H1 (cell line): ENCODE results near the gene TIMM29. TPM values are rescaled to one million over a fixed set of nuclear protein-coding genes. Genes with fewer than 3 reads are reported as not detected.
A peak's percentile ranks its signal among the peaks of the same experiment; 100 is the strongest.

Experiments
- CTCF ChIA-PET: fragments of 300-600 bp; sonication (Branson Sonifier 250); formaldehyde crosslinking; loops from one replicate; lab custom pipeline; 2021; ENCODE audit not compliant: partially characterized antibody; lab: Charles Lee
- POLR2A ChIA-PET: fragments of 300-600 bp; sonication (Branson Sonifier 250); formaldehyde crosslinking; loops from one replicate; lab custom pipeline; 2021; ENCODE audit warnings: inconsistent platforms; ENCODE audit not compliant: partially characterized antibody; lab: Charles Lee
- DNase-seq, 2 experiments: peaks; one replicate each; pipeline versions ENCODE4 v3.0.0 to v3.0.0-alpha.2; 2010 to 2022; ENCODE audit warnings: low spot score in 2 of 2, low read depth in 1 of 2, mixed read lengths in 1 of 2
- FAIRE-seq: peaks from 2 replicates; lab custom pipeline; 2011; peaks lifted over from hg19 to GRCh38; lab: Jason Lieb, UNC
- H2AFZ ChIP-seq: 2 replicates; pipeline ENCODE4 v1.8.1; 2012; ENCODE audit warnings: low read length, inconsistent platforms
- H2AK5ac ChIP-seq: 2 replicates; pipeline ENCODE4 v1.6.1; 2013; ENCODE audit warnings: low read depth, low read length
- H2BK120ac ChIP-seq: replicated peaks from 2 replicates; pipeline ENCODE3; 2013; ENCODE audit warnings: low read depth, low read length, inconsistent platforms
- H2BK12ac ChIP-seq: 2 replicates; pipeline ENCODE4 v1.6.1; 2013; ENCODE audit warnings: low read depth, low read length
- H2BK15ac ChIP-seq: 2 replicates; pipeline ENCODE4 v1.6.1; 2013; ENCODE audit warnings: low read length
- H2BK20ac ChIP-seq: 2 replicates; pipeline ENCODE4 v1.6.1; 2013; ENCODE audit warnings: low read length
- H2BK5ac ChIP-seq: 2 replicates; pipeline ENCODE4 v1.6.1; 2013; ENCODE audit warnings: low read depth, low read length
- H3K14ac ChIP-seq: 2 replicates; pipeline ENCODE4 v1.6.1; 2013; ENCODE audit warnings: inconsistent platforms; ENCODE audit not compliant: insufficient read length
- H3K18ac ChIP-seq: 2 replicates; pipeline ENCODE4 v1.6.1; 2013; ENCODE audit warnings: low read length; ENCODE audit errors: extremely low read depth
- H3K23ac ChIP-seq: 2 replicates; pipeline ENCODE4 v1.6.1; 2013; ENCODE audit warnings: inconsistent platforms; ENCODE audit not compliant: insufficient read length
- H3K23me2 ChIP-seq: 2 replicates; pipeline ENCODE4 v1.6.1; 2013; ENCODE audit warnings: low read depth, low read length
- H3K27ac ChIP-seq: 2 replicates; pipeline ENCODE4 v1.6.1; 2011; ENCODE audit warnings: low read depth, low read length, inconsistent platforms
- H3K27me3 ChIP-seq, 4 experiments: replicated peaks in 1 of 4; 1 replicate in 1 of 4; 2 replicates in 3 of 4; pipeline versions ENCODE4 v1.6.1 to v1.8.1; 2011 to 2013; ENCODE audit warnings: low read length in 3 of 4, mild to moderate bottlenecking in 3 of 4, inconsistent platforms in 2 of 4, mixed read lengths in 2 of 4, moderate library complexity in 1 of 4; ENCODE audit not compliant: control insufficient read depth in 3 of 4, insufficient read depth in 3 of 4; ENCODE audit errors: extremely low read depth in 1 of 4
- H3K36me3 ChIP-seq, 4 experiments: 2 replicates each; pipeline versions ENCODE4 v1.6.1 to v1.8.1; 2011 to 2013; ENCODE audit warnings: mild to moderate bottlenecking in 4 of 4, low read length in 3 of 4, moderate library complexity in 2 of 4, control low read depth in 1 of 4, inconsistent platforms in 1 of 4; ENCODE audit not compliant: insufficient read depth in 4 of 4, control insufficient read depth in 2 of 4
- H3K4ac ChIP-seq: replicated peaks from 2 replicates; pipeline ENCODE3; 2013; ENCODE audit warnings: low read length, low read depth, mixed read lengths, inconsistent platforms; ENCODE audit not compliant: insufficient read length
- H3K4me1 ChIP-seq, 4 experiments: replicated peaks in 1 of 4; 1 replicate in 1 of 4; 2 replicates in 3 of 4; pipeline versions ENCODE4 v1.6.1 to v1.8.1; 2011 to 2013; ENCODE audit warnings: low read length in 3 of 4, inconsistent platforms in 2 of 4, mixed read lengths in 1 of 4; ENCODE audit not compliant: insufficient read depth in 4 of 4, control insufficient read depth in 3 of 4
- H3K4me2 ChIP-seq, 2 experiments: 2 replicates each; pipeline versions ENCODE4 v1.6.1 to v1.8.1; 2011 to 2013; ENCODE audit warnings: low read depth in 2 of 2, low read length in 2 of 2, control low read depth in 1 of 2, inconsistent platforms in 1 of 2, mild to moderate bottlenecking in 1 of 2; ENCODE audit not compliant: insufficient read depth in 1 of 2
- H3K4me3 ChIP-seq, 4 experiments: fragments of 200-600, 300-600 bp in 1 of 4; sonication (generic), shearing (Covaris generic), sonication (Bioruptor Twin) in 1 of 4; 2 replicates each; pipeline versions ENCODE4 v1.5.1 to v1.8.1; 2011 to 2016; ENCODE audit warnings: low read length in 4 of 4, low read depth in 3 of 4, control low read depth in 2 of 4, inconsistent platforms in 2 of 4, mild to moderate bottlenecking in 2 of 4, mixed read lengths in 1 of 4, moderate library complexity in 1 of 4; ENCODE audit not compliant: insufficient read depth in 2 of 4; ENCODE audit errors: extremely low read depth in 1 of 4
- H3K56ac ChIP-seq: replicated peaks from 2 replicates; pipeline ENCODE3; 2013; ENCODE audit warnings: low read depth, mild to moderate bottlenecking, mixed read lengths, low read length, inconsistent platforms; ENCODE audit not compliant: insufficient read length
- H3K79me1 ChIP-seq: 2 replicates; pipeline ENCODE4 v1.6.1; 2013; ENCODE audit warnings: low read depth, low read length, control low read depth
- H3K79me2 ChIP-seq, 2 experiments: 2 replicates each; pipeline versions ENCODE4 v1.6.1 to v1.8.1; 2012 to 2013; ENCODE audit warnings: low read length in 2 of 2, mild to moderate bottlenecking in 2 of 2, inconsistent platforms in 1 of 2; ENCODE audit not compliant: insufficient read depth in 2 of 2, control insufficient read depth in 1 of 2
- H3K9ac ChIP-seq, 4 experiments: replicated peaks in 1 of 4; 1 replicate in 1 of 4; 2 replicates in 3 of 4; pipeline versions ENCODE4 v1.6.1 to v1.8.1; 2011 to 2013; ENCODE audit warnings: low read depth in 3 of 4, low read length in 3 of 4, control low read depth in 2 of 4, mild to moderate bottlenecking in 2 of 4, moderate library complexity in 2 of 4, inconsistent platforms in 1 of 4; ENCODE audit errors: extremely low read depth in 1 of 4
- H3K9me3 ChIP-seq, 2 experiments: 2 replicates each; pipeline versions ENCODE4 v1.6.1 to v1.8.1; 2012 to 2013; ENCODE audit warnings: mild to moderate bottlenecking in 2 of 2, moderate library complexity in 2 of 2, control low read depth in 1 of 2, inconsistent platforms in 1 of 2, low read depth in 1 of 2, low read length in 1 of 2, mixed read lengths in 1 of 2; ENCODE audit not compliant: insufficient read depth in 2 of 2
- H4K20me1 ChIP-seq, 2 experiments: replicated peaks in 1 of 2; 2 replicates each; pipeline versions ENCODE3 to v1.8.1; 2011 to 2013; ENCODE audit warnings: inconsistent platforms in 2 of 2, low read length in 2 of 2, mild to moderate bottlenecking in 1 of 2; ENCODE audit not compliant: insufficient read depth in 2 of 2, control insufficient read depth in 1 of 2
- H4K5ac ChIP-seq: 2 replicates; pipeline ENCODE4 v1.6.1; 2013; ENCODE audit warnings: low read length, low read depth, mixed read lengths, inconsistent platforms; ENCODE audit not compliant: insufficient read length
- H4K8ac ChIP-seq: 2 replicates; pipeline ENCODE4 v1.8.0; 2013; ENCODE audit warnings: mild to moderate bottlenecking, moderate library complexity, low read length, inconsistent platforms; ENCODE audit not compliant: insufficient read depth; ENCODE audit errors: extremely low read depth
- H4K91ac ChIP-seq: replicated peaks from 2 replicates; pipeline ENCODE3; 2013; ENCODE audit warnings: low read length, mixed read lengths, inconsistent platforms; ENCODE audit not compliant: insufficient read length
- EP300 ChIP-seq, 2 experiments: IDR thresholded peaks; 1 replicate in 1 of 2; 2 replicates in 1 of 2; pipeline ENCODE4 v1.6.1; 2011 to 2012; ENCODE audit warnings: low read depth in 2 of 2, low read length in 2 of 2, mild to moderate bottlenecking in 2 of 2, borderline replicate concordance in 1 of 2, inconsistent platforms in 1 of 2, moderate library complexity in 1 of 2
- KDM1A ChIP-seq: fragments of 200-600, 300-600 bp; sonication (generic); IDR thresholded peaks from 2 replicates; pipeline ENCODE4 v1.7.1; 2016; ENCODE audit warnings: mild to moderate bottlenecking, low read length, borderline replicate concordance
- PHF8 ChIP-seq: fragments of 200-600 bp; sonication (generic); conservative IDR thresholded peaks from 2 replicates; pipeline ENCODE4 v1.7.1; 2012; ENCODE audit warnings: low read depth, mild to moderate bottlenecking, inconsistent platforms, low read length, moderate library complexity
- WGBS, 2 experiments: shearing (Covaris generic) in 1 of 2; methylation state at CpG; one replicate each; pipeline versions ENCODE4 v1.1.6 to v1.1.7; 2013 to 2015; ENCODE audit warnings: low lambda C conversion rate in 2 of 2, mixed read lengths in 2 of 2, inconsistent platforms in 1 of 2, low coverage in 1 of 2, missing lambda C conversion rate in 1 of 2; ENCODE audit not compliant: insufficient replicate concordance in 2 of 2, insufficient coverage in 1 of 2, insufficient read length in 1 of 2; ENCODE audit errors: extremely low coverage in 1 of 2, missing lambda C conversion rate in 1 of 2; 5-methylcytosine and 5-hydroxymethylcytosine counted together
- polyA plus RNA-seq, 7 experiments: library from polyadenylated mRNA; depleted of rRNA in 3 of 7; stranded (reverse) in 5 of 7; unstranded in 2 of 7; fragments of >200 nt in 5 of 7; fragments of 200-250 nt in 2 of 7; gene quantifications; 1 replicate in 5 of 7; 2 replicates in 1 of 7; 4 replicates in 1 of 7; pipeline versions ENCODE4 v1.2.1 to v1.2.3, GENCODE V29; 2011 to 2013; ENCODE audit warnings: missing spikeins in 2 of 7, mixed read lengths in 2 of 7
- total RNA-seq: library from RNA; stranded (reverse); fragmentation: NEBNext Ultra II Directional; extraction: Animal tissue kit (Norgen Biotek cat#: 25700); gene quantifications from 2 replicates; pipeline ENCODE4 v1.2.1, GENCODE V29; 2021
- TF ChIP-seq, protein P1 (sequence below): IDR thresholded peaks from 2 replicates; pipeline ENCODE4 v1.6.1; 2012; ENCODE audit warnings: low read length, inconsistent platforms

The TIMM29 gene
- total and polyA plus RNA-seq, 2 of the 8 experiments (the other 6 are each of a cell fraction or from before 2014, with no cell fraction given): 15.9 to 24.0 TPM

DNA sequence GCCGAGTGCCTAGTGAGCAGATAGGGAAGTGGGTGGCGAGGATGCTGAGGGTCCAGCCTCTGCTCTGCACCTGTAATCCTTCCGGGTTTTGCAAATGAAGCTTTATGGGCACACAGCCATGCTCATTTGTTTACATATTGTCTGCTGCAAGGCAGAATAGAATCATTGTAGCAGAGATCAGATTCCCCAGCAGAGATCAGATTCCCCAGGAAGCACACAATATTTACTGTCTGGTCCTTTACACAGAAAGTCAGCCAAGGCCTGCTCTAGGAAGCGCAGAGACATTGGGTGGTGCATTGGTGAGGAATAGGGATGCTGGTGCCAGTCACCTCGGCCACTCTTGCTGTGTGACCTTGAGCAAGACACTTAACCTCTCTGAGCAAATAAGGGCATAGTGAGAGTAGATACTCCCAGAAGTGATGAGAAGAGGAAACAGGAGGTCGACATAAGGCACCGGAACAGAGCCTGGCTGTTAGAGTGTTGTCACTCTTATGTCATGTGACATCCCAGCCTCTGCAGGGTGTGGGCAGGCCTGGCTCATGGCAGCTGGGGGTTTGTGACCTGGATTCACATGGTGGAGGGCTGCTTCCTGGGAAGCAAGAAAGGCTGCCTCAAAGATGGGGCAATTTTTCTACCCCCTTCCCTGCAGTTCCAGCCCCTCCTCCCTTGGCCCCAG is 31.6 kb upstream of the TIMM29 start:
- Histone ChIP-seq H2BK5ac (peak overlapping the region; percentile 28; the same call in 1 of the 2 replicates), H4K8ac (no peak overlapping the region), H4K20me1 (peaks cover 10 to 25% of the 10 kb centered on the region in 2 experiments), H3K18ac (no peak overlapping the region), H2BK120ac (no peak overlapping the region), H3K56ac (no peak overlapping the region), H3K23me2 (no peaks in the 10 kb centered on the region), H3K4me3 (no peak overlapping the region), H2AK5ac (no peak overlapping the region), H3K4me1 (peaks cover 8 to 20% (median 16%) of the 10 kb centered on the region in 4 experiments), H2AFZ (no peak overlapping the region), H3K4me2 (no peak overlapping the region), H4K5ac (no peak overlapping the region), H3K23ac (no peak overlapping the region), H3K9me3 (no peaks in the 10 kb centered on the region), H3K27ac (0 out of 2 replicates have a peak overlapping the region, but pooled peaks have one; percentile 6), H2BK20ac (no peak overlapping the region), H2BK15ac (no peak overlapping the region), H2BK12ac (no peak overlapping the region), H3K27me3 (no peaks in the 10 kb centered on the region), H3K36me3 (no peaks in the 10 kb centered on the region), H3K79me2 (peaks cover 0 to 81% of the 10 kb centered on the region in 2 experiments; a peak in 2 of 4 replicates), H4K91ac (no peak overlapping the region), H3K4ac (no peak overlapping the region), H3K79me1 (peaks cover 31% of the 10 kb centered on the region), H3K9ac (no peak overlapping the region), H3K14ac (no peak overlapping the region)
- TF ChIP-seq PHF8: no peak
- TF ChIP-seq, protein P1, sequence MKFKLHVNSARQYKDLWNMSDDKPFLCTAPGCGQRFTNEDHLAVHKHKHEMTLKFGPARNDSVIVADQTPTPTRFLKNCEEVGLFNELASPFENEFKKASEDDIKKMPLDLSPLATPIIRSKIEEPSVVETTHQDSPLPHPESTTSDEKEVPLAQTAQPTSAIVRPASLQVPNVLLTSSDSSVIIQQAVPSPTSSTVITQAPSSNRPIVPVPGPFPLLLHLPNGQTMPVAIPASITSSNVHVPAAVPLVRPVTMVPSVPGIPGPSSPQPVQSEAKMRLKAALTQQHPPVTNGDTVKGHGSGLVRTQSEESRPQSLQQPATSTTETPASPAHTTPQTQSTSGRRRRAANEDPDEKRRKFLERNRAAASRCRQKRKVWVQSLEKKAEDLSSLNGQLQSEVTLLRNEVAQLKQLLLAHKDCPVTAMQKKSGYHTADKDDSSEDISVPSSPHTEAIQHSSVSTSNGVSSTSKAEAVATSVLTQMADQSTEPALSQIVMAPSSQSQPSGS: no peak
- no peak for TF ChIP-seq EP300 (IDR thresholded peaks at IDR 0.05; ENCODE audit: borderline replicate concordance in 1 of 2, low read depth in 2 of 2, low read length in 2 of 2)
- TF ChIP-seq KDM1A: peak; percentile 85
- DNase-seq (no peak), FAIRE-seq (no peak)
- ChIA-PET CTCF (interaction anchor here (0.7 to 5.4 kb wide), 6 partner anchors 11 to 43 kb away, joined by 3 to 29 read pairs (median 6); no protein-coding TSS in a partner anchor), POLR2A (interaction anchor here (0.6 to 3.8 kb wide), 5 partner anchors 8 to 69 kb away, joined by 3 to 18 read pairs (median 3); no protein-coding TSS in a partner anchor)
- 91% methylated on average over 7 of the region's 7 CpGs; no CpG with 5 or more reads in 1 of the 2 experiments for WGBS, 2 experiments
